ENCODE measurements around the gene SLC25A13.
A peak's percentile ranks its signal among the peaks of the same experiment; 100 is the strongest.

The SLC25A13 gene

GRCh38 chr7:96322373-96322695, 436 bp upstream of the SLC25A13 start:
- DNase-seq (ENCODE audit: low read depth), result no peak

DNA sequence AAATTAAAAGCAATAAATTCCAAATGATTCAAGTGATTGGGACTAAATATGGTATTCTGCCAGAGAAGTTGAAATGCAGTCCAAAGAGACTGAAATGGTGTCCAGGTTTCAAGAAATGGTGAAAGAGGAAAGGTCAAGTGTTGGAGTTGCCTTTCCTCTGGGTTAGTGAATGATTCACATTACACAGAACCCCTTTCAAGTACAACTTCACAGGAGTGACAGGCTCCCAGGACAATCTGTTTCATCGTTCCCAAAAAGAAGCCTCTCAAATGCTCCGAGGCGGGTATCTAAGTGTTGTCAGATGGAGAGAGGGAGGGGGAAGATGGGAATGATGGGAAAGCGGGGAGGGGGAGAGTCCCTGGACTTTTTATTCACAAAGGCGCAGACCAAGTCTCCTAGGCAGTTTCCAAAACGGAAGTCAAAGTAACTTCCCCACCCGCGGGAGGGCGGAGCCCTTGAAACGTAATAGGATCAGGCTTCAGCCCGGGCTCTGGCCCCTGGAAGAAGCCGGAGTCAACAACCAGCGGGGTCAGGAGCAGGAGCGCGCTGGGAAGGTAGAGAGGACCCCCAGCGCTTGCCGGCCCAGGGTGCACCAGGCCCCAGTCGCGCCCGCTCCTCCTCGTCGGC, 754 bp downstream of the SLC25A13 start:
- DNase-seq (ENCODE audit: low read depth), result peak; percentile 26

DNA sequence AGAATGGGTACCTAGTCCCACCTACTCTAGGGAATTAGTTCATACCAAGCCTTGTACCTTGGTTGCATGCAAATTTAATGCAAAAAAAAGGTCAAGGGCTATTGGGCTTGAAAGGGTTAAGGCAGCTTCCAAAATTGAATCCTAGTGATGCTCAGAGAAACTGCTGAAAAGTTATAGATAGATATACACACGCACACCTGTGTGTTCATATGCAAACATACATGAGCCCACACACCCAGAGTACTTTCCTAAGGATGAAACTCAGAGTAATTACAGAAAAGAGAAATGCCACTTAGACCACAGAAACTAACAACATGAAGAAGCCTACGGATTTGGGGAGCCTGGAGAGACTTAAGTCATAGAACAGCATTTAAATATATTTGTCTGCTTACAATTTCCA, 1.5 kb downstream of the SLC25A13 start:
- no peak for DNase-seq (ENCODE audit: low read depth)

DNA sequence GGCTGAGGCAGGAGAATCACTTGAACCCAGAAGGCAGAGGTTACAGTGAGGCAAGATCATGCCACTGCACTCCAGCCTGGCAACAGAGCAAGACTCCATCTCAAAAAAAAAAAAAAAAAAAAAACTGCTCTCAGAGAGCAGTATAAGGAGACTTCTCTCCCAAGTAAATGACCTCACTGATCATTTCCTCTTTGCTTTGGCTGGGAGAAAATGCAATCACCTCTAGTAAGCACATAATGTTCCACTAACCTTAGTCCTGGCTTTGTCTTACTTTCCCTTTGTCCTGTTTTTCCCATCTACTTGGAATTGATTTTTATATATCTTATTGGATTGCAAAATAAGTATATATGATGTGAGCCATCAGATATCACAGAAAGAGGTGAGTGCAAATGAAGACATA, 2.5 kb downstream of the SLC25A13 start:
- no peak for DNase-seq (ENCODE audit: low read depth)

DNA sequence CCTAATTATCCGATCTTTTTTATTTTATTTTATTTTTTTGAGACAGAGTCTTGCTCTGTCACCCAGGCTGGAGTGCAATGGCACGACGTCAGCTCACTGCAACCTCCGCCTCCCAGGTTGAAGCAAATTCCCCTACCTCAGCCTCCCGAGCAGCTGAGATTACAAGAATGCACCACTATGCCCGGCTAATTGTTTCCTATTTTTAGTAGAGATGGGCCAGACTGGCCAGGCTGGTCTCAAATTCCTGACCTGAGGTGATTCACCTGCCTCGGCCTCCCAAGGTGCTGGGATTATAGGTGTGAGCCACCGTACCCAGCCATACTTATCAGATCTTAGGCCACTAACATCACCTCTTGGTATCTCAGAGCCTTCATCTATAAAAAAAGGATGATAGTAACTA, 4.9 kb downstream of the SLC25A13 start:
- DNase-seq (ENCODE audit: low read depth), result no peak

DNA sequence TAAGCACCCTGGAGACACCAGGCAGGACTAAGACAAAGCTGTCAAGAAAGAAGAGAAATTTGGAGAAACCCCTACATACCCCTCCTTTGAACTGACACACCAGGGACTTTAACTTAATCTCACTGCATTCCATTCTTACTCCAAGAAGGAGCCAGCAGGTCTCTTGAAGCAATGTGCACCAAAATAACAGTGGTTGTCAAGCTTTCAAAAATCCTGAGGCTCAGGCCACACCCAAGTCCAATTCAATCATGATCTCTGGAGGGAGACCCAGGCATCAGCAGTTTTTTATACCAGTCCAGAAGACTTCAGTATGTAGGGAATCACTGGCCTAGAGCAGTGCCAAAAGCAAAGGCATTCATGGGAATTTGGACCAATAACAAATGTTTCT, 6.8 kb downstream of the SLC25A13 start:
- DNase-seq (ENCODE audit: low read depth), result no peak

GRCh38 chr7:96314402-96315124, 7.3 kb downstream of the SLC25A13 start:
- DNase-seq (ENCODE audit: low read depth), result no peak

DNA sequence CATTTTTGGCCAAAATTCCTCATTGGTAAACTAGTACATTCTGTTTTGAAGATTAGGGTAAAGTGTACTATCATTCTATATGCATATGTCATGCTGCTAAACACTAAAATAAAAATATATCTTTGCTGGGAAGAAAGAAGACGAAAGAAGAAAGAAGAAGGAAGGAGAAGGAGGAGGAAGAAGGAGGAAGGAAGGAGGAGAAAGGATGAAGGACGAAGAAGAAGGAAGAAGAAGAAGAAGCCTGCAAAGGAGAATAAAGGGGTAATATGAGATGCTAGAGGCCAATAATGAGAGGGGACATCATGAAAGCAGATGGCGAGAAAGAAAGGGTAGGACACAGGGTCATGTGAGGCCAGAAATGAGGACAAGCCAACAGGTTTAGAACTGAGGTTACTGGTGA, 8.0 kb downstream of the SLC25A13 start:
- DNase-seq (ENCODE audit: low read depth), result no peak

DNA sequence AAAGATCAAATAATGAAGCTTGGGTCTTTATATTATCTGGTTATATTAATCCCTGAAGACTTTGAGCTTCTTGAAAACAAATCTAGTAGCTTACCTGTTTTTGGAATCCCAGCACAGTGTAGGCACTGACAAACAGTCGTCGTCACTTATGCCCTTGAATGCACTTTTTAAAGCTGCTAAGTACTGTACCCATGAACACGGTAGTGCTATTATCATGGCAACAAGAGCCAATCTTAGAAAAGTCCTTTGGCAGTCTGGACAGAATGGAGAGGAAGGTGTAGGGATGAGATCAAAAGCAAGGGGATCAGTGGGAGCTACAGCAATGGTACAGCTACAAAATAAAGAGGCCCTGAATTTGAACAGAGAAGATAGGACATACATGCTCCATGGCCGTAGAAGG, 9.4 kb downstream of the SLC25A13 start:
- no peak for DNase-seq (ENCODE audit: low read depth)

GRCh38 chr7:96311967-96312366, 9.9 kb downstream of the SLC25A13 start:
- no peak for DNase-seq (ENCODE audit: low read depth)

- no peak for DNase-seq (ENCODE audit: low read depth)
These were observed 11.8 kb downstream of the SLC25A13 start for GRCh38 chr7:96310110-96310509.

DNA sequence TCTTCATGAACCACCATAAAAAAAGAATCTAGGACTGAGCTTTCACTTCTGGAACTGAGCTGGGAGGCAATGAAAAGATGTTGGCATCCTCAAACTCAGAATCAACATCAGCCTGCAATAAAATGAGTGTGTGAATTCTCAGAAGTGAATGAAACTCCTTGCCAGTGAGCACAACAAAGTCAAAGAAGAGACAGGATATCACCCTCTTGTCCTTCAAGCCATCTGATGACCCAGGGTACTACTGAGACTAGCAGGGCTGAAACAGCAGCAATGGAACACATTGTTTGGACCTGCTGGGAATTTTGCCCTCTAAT, 13.0 kb downstream of the SLC25A13 start:
- DNase-seq (ENCODE audit: low read depth), result no peak

DNA sequence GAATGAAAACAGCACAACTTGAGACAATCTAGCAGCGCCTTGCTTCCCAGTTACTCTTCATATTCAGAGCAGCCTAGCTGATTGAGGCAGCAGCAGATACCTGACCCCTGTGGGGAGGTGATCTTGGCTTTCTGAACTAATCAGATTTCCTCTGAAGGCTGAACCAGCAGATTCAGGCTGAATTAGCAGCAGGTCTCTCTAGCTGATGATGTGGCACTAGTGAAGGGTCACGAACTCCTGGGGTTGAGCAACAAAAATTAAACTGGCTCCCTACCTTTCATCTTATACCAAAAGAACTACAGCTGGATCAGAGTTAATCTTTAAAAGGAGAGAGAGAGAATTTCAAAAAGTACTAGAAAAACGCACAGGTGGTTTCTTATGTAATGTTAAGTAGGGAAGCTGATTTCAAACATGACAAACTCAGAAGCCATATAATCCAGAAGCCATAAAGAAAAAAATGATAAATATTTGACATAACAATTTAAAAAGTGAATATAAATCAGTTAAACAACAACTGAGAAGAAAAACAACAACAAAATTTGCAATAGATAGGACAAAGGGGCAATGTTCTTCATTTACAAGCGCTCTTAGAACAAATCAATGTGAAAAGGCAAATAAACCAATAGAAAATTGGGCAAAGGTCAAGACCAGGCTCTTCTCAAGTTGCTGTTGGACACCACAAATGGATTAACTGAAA, 13.5 kb downstream of the SLC25A13 start:
- DNase-seq (ENCODE audit: low read depth), result no peak

DNA sequence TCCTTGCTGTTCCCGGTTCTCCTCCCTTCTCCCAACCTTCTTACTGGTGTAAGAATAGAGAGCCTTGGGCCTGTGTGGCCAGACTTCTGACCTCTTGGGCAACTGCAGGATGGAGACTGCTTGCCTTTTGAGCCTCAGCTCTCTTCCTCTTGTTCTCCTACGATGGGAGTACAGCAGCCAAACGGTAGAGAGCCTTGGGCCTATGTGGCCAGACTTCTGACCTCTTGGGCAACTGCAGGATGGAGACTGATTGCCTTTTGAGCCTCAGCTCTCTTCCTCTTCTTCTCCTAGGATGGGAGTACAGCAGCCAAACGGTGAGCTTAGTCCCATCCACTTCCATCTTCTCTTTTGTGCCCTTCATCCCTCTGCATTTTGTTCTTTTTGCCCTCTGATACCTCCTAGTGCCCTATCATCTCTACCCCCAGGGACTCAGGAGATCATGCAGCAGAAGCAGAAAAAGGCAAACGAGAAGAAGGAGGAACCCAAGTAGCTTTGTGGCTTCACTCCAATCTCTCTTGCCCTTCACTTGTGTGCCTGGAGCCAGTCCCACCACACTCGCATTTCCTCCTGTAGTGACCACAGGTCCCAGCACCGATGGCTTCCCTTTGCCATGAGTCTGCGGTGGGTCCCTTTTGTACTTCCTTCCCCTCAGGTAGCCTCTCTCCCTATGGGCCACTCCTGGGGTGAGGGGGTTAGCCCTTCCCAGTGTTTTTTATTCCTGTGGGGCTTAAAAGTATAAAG, 15.3 kb downstream of the SLC25A13 start:
- no peak for DNase-seq (ENCODE audit: low read depth)

GRCh38 chr7:96305915-96306314, 16.0 kb downstream of the SLC25A13 start:
- DNase-seq (ENCODE audit: low read depth), result no peak

DNA sequence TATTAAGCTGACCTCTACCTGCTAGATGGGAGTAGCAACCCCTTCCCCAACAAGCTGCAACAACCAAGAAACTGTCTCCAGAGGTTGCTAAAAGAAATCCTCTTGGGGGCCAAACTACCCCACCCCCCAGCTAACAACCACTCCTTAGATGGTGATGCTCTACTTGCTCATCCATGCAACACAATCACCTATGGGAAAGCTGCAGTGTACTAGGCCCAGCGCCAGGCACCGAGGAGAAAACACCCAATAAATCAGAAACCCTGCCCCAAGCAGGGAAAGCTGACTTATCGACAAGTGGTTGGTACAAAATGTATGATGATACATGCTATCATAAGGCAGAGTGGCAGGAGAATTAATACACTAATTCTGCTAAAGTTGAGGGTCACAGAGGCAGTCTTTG, 17.3 kb downstream of the SLC25A13 start:
- DNase-seq (ENCODE audit: low read depth), result no peak

- DNase-seq (ENCODE audit: low read depth), result no peak
These were observed 18.0 kb downstream of the SLC25A13 start for GRCh38 chr7:96303686-96304443.

DNA sequence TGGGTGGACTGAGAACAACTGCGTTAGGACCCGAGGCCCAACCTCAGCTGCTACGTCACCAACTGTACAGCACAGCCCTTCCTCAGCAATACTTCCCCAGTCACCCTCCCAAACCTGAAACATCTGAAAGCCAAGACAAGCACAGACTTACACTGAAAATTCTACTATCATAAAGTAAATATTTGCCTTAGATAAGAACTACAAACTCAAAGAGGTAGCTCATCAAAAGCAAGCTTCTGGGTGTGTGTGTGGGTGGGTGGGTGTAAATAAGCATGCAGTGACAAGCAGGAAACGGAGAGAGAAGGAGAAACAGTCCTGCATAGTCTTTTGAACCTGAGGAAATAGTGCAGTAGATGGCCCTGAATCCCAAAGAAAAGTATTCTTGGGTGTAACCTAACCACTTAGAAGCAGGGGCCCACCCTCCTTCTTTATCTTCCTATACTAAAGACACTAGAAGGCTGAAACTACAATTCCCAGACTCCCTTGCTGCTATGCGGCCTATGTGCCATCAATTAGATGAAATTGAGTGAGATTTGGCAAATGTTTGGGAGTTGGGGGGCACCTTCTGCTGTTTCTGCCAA, 18.7 kb downstream of the SLC25A13 start:
- DNase-seq (ENCODE audit: low read depth), result no peak

DNA sequence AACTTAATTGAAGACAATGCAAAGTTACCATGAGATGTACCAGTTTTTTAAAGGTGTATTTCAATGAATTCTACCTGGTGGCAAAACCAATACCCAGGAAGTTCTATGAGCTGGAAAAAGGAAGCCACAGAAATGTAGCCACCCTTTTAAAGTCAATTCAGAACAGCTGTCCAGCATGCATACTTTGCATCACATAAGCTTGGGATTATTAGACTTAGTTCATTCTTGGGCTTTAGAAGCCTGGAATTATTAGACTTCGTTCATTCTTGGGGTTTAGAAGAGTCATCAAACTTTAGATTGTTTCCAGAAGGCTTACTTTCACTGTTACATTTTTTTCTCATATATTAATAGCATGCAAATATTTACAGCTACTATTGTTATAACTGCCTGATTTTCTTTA, 20.9 kb downstream of the SLC25A13 start:
- no peak for DNase-seq (ENCODE audit: low read depth)

DNA sequence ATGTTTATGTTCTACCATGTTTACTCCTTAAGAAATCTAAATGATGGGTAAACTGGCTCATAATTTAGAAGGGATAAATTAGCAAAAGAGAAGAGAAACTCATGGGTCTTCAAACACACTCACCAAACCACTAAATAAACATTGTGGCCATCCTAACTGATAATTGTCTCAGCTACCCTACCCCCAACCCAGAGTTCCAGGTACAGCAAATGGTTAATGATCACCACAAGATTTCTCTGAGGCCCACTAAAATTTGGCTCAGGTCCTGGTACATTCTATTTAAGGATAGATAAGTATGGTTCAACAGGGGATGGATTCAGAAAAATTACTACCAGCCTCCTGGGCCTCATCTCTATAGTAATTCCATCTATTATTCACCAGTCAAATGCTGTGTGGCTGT, 21.4 kb downstream of the SLC25A13 start:
- no peak for DNase-seq (ENCODE audit: low read depth)

DNA sequence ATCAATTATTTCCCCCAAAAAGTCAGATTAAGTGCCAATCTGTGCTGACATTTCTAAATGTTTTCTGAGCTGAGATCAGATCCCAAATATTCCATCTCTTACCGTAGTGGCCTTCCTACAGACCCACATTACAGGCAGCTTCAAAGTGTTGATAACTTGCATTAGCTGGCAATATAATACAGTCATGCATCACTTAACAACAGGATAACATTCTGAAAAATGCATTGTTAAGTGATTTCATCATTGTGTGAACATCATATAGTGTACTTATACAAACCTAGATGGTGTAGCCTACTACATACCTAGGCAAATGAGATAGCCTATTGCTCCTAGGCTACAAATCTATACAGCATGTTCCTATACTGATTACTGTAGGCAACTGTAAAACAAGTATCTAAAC, 22.4 kb downstream of the SLC25A13 start:
- DNase-seq (ENCODE audit: low read depth), result no peak

GRCh38 chr7:96297876-96298275, 24.0 kb downstream of the SLC25A13 start:
- DNase-seq (ENCODE audit: low read depth), result no peak
